Endothelial cell (in vitro differentiated cells): ENCODE data around the gene CDK14. TPM values are rescaled to one million over a fixed set of nuclear protein-coding genes. Genes with fewer than 3 reads are reported as not detected.

ENCODE experiments used
- DNase-seq: peaks from one replicate; pipeline ENCODE4 v3.0.0; 2021; ENCODE audit warnings: low spot score
- H3K27ac Mint-ChIP-seq: one replicate; pipeline ENCODE4 v1.8.0; 2021; ENCODE audit warnings: mixed read lengths, inconsistent platforms; ENCODE audit not compliant: unreplicated experiment
- H3K27me3 Mint-ChIP-seq: one replicate; pipeline ENCODE4 v1.8.0; 2021; ENCODE audit warnings: mild to moderate bottlenecking, moderate library complexity, mixed read lengths, inconsistent platforms; ENCODE audit not compliant: unreplicated experiment
- H3K36me3 Mint-ChIP-seq: one replicate; pipeline ENCODE4 v1.8.0; 2021; ENCODE audit warnings: mild to moderate bottlenecking, low read depth, mixed read lengths, inconsistent platforms; ENCODE audit not compliant: unreplicated experiment
- H3K4me1 Mint-ChIP-seq: one replicate; pipeline ENCODE4 v1.8.0; 2021; ENCODE audit warnings: mild to moderate bottlenecking, mixed read lengths, inconsistent platforms; ENCODE audit not compliant: unreplicated experiment
- H3K4me3 Mint-ChIP-seq: one replicate; pipeline ENCODE4 v1.8.0; 2021; ENCODE audit warnings: mild to moderate bottlenecking, mixed read lengths, inconsistent platforms; ENCODE audit not compliant: unreplicated experiment
- H3K9me3 Mint-ChIP-seq: one replicate; pipeline ENCODE4 v1.8.0; 2021; ENCODE audit warnings: mixed read lengths, inconsistent platforms; ENCODE audit not compliant: unreplicated experiment
- total RNA-seq: library from RNA; stranded (reverse); fragmentation: NEBNext Ultra II Directional; extraction: Animal tissue kit (Norgen Biotek cat#: 25700); gene quantifications from one replicate; pipeline ENCODE4 v1.2.1, GENCODE V29; 2021; ENCODE audit not compliant: unreplicated experiment
- TF ChIP-seq, protein P1 (sequence below): fragments of 200-600 bp; sonication (generic); IDR thresholded peaks from one replicate; pipeline ENCODE4 v1.5.0; 2021; ENCODE audit warnings: antibody characterized with exemption; ENCODE audit not compliant: unreplicated experiment

Gene CDK14
- total RNA-seq, 1 donor from 2014 or later = 30.2 TPM

DNA sequence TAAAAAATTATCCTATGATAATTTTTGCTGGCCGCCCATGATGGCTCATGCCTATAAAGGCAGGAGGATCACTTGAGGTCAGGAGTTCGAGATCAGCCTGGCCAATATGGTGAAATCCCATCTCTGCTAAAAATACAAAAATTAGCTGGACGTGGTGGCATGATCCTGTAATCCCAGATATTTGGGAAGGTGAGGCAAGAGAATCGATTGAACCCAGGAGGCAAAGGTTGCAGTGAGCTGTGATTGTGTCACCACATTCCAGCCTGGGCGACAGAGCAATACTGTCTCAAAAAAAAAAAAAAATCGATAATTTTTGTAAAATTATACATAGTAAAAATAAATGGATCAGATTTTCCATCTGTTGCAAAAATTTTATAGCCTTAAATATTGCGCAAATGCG is 31.7 kb upstream of the CDK14 start:
- Mint-ChIP-seq H3K36me3 (no peaks in the 10 kb centered on the region), H3K27ac (no peak overlapping the region), H3K4me1 (no peaks in the 10 kb centered on the region), H3K9me3 (no peaks in the 10 kb centered on the region), H3K27me3 (no peaks in the 10 kb centered on the region), H3K4me3 (no peak overlapping the region)
- DNase-seq = no peak
- TF ChIP-seq, protein P1, sequence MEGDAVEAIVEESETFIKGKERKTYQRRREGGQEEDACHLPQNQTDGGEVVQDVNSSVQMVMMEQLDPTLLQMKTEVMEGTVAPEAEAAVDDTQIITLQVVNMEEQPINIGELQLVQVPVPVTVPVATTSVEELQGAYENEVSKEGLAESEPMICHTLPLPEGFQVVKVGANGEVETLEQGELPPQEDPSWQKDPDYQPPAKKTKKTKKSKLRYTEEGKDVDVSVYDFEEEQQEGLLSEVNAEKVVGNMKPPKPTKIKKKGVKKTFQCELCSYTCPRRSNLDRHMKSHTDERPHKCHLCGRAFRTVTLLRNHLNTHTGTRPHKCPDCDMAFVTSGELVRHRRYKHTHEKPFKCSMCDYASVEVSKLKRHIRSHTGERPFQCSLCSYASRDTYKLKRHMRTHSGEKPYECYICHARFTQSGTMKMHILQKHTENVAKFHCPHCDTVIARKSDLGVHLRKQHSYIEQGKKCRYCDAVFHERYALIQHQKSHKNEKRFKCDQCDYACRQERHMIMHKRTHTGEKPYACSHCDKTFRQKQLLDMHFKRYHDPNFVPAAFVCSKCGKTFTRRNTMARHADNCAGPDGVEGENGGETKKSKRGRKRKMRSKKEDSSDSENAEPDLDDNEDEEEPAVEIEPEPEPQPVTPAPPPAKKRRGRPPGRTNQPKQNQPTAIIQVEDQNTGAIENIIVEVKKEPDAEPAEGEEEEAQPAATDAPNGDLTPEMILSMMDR = no peak

DNA sequence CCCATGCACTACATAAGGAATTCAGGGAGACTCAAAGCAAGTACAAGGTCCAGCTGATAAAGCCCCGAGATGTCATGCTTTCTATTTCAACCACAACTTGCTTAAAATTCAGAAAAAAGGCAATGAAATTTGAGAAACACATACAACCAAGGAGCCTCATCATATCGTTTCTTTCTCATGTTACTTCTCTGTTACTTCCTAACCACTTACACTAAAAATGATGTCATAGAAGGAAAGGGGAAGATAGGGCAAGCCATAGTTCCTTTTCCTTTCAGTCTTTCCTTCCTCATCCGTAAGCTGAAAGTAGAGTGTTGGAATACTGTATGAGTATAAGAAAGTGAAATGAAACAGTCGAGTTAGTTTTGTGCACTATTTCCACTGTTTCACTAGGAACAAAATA is 27.9 kb upstream of the CDK14 start:
- DNase-seq = no peak
- Mint-ChIP-seq H3K27me3 (no peaks in the 10 kb centered on the region), H3K27ac (no peak overlapping the region), H3K9me3 (no peaks in the 10 kb centered on the region), H3K36me3 (no peaks in the 10 kb centered on the region), H3K4me1 (no peaks in the 10 kb centered on the region), H3K4me3 (no peak overlapping the region)
- TF ChIP-seq, protein P1 = no peak

DNA sequence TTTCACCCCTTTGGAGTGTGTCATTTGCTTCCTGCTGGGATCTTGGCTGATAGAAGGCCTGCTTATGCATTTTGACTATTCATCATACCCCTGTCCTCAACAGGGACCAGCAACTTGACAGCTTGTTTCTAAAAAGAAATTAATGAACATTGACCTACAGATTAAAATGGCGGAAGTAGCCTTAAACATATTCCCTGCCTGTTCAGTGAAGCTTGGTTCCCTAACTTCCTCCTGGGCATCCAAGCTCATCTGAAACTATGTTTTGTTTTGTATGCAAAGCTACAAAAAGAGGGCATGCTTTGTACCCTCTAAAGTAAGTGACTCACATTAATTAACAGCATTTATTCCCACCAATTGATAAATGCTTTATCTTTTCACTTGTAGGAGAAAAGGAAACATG is 26.8 kb upstream of the CDK14 start:
- no peaks in the 10 kb centered on the region for H3K36me3 Mint-ChIP-seq
- TF ChIP-seq, protein P1 = no peak
- no peaks in the 10 kb centered on the region for H3K4me1 Mint-ChIP-seq
- no peak overlapping the region for H3K27ac Mint-ChIP-seq
- no peak for DNase-seq
- H3K4me3 Mint-ChIP-seq = no peak overlapping the region
- no peaks in the 10 kb centered on the region for H3K9me3 Mint-ChIP-seq
- no peaks in the 10 kb centered on the region for H3K27me3 Mint-ChIP-seq

DNA sequence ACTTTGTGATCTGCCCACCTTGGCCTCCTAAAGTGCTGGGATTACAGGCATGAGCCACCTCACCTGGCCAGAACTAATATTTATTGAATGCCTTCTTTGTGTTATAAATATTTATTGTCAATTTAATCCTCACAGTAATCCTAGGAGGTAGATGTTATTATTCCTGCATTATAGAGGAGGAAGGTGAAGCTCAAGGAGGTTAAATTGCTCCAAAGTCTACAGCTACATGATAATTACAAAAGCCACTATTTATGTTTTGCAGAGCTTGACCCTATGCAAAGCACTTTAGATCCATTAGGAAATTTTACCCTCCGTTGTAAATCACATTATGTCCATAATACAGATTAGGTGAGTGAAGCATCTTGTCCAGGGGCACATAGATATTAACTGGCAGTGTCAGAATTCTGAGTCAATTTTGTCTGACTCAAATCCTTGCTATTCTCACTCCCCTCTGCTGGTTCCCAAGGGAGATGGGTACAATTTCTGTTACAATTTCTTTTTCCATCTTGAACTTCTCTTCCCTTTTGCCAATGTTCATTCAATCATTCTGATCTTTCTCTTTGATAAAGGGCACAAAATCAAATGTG is 25.7 kb upstream of the CDK14 start:
- TF ChIP-seq, protein P1 = no peak
- no peaks in the 10 kb centered on the region for H3K4me1 Mint-ChIP-seq
- no peaks in the 10 kb centered on the region for H3K36me3 Mint-ChIP-seq
- no peaks in the 10 kb centered on the region for H3K9me3 Mint-ChIP-seq
- H3K27me3 Mint-ChIP-seq = no peaks in the 10 kb centered on the region
- no peak overlapping the region for H3K4me3 Mint-ChIP-seq
- no peak for DNase-seq
- no peak overlapping the region for H3K27ac Mint-ChIP-seq

DNA sequence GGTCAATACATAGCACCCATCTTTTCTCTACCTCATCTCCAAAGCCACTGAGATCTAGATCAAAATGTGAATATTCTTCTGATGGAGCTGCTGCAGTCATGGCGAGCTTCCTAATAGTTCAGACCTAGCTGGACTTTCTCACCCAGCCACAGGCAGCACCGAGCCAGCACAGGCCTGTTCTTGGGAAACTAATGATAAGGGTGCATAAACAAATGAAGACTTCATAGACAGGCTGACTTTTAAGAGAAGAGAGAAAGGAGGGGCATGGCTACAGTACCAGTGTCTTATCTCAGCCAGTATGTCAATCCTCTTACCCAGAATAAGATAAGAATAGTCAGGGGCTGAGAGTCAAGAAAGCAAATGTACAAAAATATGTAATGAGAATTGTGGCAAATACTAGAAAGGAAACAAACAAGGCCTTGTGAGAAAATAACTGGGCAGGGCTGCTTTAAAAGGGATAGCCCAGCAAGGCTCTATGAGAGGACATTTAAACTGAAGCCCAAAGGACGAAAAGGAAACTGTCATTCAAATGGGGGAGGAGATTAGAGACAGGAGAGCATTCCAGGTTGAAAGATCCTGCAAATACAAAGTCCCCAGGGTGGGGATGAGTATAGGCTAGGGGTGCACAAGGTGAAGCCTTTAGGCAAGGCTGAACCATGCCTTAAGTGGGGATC is 21.8 kb upstream of the CDK14 start:
- Mint-ChIP-seq H3K36me3 (no peaks in the 10 kb centered on the region), H3K27ac (no peak overlapping the region), H3K4me1 (no peaks in the 10 kb centered on the region), H3K9me3 (no peaks in the 10 kb centered on the region), H3K27me3 (no peaks in the 10 kb centered on the region), H3K4me3 (no peak overlapping the region)
- TF ChIP-seq, protein P1 = no peak
- no peak for DNase-seq
